Choroid plexus epithelial cell (primary cell): ENCODE results near the gene GPSM1.

Experiments used
- DNase-seq: peaks from one replicate; pipeline ENCODE4 v3.0.0-alpha.2; 2010; ENCODE audit warnings: low read depth
- H3K4me3 ChIP-seq: 2 replicates; pipeline ENCODE4 v1.5.1; 2011; ENCODE audit warnings: low read depth, mild to moderate bottlenecking, control low read depth, low read length, moderate library complexity
- TF ChIP-seq, protein P1 (sequence below): conservative IDR thresholded peaks from 2 replicates; pipeline ENCODE4 v1.5.1; 2011; ENCODE audit warnings: low read depth, mild to moderate bottlenecking, control low read depth, inconsistent platforms, low read length, moderate library complexity

The GPSM1 gene

DNA sequence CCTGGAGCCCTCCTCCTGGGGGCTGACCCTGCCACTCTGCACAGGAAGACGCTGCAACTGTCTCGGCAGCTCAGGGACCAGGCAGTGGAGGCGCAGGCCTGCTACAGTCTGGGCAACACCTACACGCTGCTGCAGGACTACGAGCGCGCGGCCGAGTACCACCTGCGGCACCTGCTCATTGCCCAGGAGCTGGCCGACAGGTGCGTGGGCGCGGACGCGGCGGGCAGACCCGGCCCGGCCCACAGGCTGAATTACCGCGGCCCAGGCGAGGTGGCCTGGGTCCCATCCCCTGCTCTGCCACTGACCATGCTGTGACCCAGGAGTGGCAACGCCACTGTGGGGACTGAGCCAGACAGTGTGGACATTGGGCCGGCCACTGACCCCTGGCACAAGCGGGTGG lies 11.2 kb downstream of the GPSM1 start:
- no peak overlapping the region for H3K4me3 ChIP-seq
- DNase-seq, result no peak
- TF ChIP-seq, protein P1, sequence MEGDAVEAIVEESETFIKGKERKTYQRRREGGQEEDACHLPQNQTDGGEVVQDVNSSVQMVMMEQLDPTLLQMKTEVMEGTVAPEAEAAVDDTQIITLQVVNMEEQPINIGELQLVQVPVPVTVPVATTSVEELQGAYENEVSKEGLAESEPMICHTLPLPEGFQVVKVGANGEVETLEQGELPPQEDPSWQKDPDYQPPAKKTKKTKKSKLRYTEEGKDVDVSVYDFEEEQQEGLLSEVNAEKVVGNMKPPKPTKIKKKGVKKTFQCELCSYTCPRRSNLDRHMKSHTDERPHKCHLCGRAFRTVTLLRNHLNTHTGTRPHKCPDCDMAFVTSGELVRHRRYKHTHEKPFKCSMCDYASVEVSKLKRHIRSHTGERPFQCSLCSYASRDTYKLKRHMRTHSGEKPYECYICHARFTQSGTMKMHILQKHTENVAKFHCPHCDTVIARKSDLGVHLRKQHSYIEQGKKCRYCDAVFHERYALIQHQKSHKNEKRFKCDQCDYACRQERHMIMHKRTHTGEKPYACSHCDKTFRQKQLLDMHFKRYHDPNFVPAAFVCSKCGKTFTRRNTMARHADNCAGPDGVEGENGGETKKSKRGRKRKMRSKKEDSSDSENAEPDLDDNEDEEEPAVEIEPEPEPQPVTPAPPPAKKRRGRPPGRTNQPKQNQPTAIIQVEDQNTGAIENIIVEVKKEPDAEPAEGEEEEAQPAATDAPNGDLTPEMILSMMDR, result no peak

DNA sequence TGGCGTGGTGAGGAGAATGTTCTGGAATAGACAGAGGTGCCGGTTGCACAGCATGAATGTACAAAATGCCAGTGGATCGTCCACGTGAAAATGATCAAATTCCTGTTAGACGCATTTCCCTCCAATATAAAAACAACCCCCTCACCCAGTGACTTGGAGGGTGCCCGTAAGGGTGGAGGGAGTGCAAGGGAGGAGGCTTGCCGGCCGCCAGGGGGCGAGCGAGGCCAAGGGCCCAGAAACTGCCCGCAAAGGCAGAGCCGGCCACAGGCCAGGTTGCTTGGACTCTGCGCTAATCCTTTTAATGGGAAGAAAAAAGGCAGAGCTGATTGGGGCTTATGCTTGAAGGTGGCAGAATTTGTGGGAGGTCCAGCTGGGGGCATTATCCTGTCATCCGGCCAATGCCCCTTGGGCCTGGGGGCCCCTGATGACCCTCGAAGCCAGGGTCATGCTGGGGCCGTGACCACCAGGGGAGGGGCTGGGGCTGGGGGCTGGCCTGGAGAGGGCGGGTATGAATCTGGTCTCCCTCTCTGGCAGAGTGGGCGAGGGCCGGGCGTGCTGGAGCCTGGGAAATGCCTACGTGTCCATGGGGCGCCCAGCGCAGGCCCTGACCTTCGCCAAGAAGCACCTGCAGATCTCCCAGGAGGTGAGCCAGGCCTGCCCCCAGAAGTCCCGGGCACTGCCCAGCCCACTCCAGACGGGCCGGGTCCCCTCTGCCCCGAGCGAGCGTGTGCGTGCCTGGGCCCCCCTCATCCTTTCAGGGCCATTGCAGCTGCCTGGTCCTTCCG lies 12.0 kb downstream of the GPSM1 start:
- peak; percentile 74 for DNase-seq
- H3K4me3 ChIP-seq, result no peak overlapping the region
- TF ChIP-seq, protein P1, result peak; percentile 88

DNA sequence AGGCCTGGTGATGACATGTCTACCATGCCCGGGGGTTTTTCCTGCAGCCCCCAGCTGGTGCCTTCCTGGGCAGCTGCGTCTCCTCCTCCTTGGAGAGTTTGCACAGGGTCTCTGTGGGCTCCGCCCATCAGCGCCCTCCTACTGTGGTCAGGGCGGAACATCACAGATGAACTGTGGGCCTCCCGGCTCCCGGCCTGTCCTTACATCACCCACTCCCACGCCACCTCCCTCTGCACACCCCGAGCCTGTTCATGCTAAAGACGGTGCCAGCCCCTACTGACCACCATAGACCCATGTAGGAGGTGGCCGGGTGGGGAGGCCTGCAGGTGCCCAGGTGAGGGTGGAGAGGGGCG lies 12.6 kb downstream of the GPSM1 start:
- H3K4me3 ChIP-seq, result no peak overlapping the region
- DNase-seq, result no peak
- TF ChIP-seq, protein P1, result no peak

DNA sequence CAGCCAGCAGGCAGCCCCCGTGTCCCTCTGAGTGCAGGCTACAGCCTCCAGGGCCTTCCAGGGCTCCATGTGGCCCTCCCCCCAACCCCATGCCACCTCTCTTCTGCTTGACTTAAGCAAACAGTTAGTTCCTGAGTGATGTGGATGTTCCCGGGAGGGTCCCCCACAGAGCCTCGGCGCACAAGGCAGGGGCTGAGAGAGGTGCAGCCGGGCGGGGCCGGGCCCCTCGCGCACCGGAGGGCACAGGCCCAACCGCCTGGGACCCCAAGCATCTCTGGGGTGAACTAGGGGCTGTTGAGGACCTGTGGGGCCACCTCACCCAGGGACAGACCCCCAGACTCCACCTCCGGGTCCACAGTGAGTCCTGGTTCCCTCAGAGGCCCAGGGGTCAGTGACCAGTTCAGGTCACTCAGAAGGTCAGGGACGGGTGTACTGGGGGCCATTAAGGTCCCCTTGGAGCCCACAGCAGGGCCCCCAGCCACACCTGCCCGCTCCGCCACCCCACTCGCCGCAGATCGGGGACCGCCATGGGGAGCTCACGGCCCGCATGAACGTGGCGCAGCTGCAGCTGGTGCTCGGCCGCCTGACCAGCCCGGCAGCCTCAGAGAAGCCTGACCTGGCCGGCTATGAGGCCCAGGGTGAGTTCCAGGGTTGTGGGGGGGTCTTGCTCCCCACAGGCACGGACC lies 13.2 kb downstream of the GPSM1 start:
- TF ChIP-seq, protein P1, result no peak
- no peak overlapping the region for H3K4me3 ChIP-seq
- DNase-seq, result no peak

DNA sequence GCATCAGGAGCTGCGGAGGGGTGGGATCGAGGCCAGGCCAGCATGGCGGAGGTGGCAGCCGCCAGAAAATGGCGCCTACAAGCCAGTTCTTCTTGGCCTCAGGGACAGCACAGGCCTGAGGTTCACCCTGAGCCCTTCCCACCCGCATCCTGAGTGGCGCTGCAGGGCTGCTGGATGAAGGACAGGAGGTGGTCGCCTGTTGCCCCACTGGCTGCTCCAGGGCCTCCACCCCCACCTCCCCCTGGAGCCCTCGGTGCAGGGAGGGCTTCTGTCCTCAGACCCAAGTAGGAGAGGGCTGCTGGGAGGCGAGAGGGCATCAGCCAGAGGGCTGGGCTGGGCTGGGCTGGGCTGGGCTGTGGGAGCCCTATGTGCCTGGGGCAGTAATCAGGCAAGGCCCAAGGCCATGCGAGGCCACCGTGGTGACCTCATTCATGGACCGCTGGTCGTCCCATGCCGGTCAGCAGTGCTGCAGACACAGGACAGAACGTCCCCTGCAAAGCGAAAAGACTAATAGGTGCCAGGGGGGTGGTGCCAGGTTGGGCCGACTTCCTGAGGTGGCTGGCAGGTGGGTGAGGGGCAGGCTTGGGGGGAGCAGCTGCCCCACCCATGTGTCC lies 13.8 kb downstream of the GPSM1 start:
- TF ChIP-seq, protein P1, result no peak
- H3K4me3 ChIP-seq, result no peak overlapping the region
- DNase-seq, result no peak

DNA sequence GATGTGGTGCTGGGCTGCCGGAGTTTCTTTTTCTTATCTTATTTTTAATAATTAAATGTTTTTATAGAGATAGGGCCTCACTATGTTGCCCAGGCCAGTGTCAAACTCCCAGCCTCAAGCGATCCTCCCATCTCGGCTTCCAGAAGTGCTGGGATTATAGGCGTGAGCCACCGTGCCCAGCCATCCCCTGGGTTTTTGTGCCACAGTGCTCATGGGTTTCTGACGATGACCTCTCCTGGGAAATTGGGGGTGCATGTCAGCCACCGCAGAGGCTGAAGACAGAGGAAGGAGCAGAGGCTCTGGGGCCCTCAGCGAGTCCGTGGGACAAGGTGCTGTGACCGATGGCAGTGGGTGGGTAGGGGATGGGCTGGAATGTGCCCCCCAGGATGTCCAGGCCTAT lies 14.4 kb downstream of the GPSM1 start:
- H3K4me3 ChIP-seq, result no peak overlapping the region

More for the DNA sequence above, 14.4 kb downstream of the GPSM1 start:
- DNase-seq, result no peak
- TF ChIP-seq, protein P1, result no peak
